GM18505 (cell line): Measurements from ENCODE around the gene CFAP410.

Experiments
- ATAC-seq: cut with Tn5 transposase; IDR thresholded peaks from one replicate; pipeline ENCODE4 v1.9.1; 2021; ENCODE audit not compliant: unreplicated experiment
- POLR2A ChIP-seq: IDR thresholded peaks from 4 replicates; pipeline ENCODE4 v1.6.1; 2011; ENCODE audit warnings: borderline replicate concordance; ENCODE audit not compliant: insufficient read depth, insufficient read length; ENCODE audit errors: extremely low read depth

CFAP410 gene

DNA sequence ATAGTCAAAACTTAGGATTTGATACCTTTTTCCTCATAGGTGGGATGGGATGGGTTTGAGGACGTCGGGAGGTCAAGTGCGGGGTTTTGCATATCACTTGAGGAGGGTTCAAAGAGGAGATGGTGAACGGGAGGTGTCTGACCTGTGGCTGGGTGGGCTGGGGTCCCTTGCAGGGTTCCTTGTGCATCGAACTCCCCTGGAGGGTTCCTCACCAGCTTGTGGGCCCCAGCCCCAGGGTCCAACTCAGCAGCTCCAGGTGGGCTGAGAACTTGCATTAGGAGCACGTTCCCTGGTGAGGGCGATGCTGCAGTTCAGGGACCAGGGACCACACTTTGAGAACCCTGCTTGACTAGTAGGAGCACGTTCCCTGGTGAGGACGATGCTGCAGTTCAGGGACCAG is 37.4 kb upstream of the CFAP410 start:
- TF ChIP-seq POLR2A: no peak
- no peak for ATAC-seq

DNA sequence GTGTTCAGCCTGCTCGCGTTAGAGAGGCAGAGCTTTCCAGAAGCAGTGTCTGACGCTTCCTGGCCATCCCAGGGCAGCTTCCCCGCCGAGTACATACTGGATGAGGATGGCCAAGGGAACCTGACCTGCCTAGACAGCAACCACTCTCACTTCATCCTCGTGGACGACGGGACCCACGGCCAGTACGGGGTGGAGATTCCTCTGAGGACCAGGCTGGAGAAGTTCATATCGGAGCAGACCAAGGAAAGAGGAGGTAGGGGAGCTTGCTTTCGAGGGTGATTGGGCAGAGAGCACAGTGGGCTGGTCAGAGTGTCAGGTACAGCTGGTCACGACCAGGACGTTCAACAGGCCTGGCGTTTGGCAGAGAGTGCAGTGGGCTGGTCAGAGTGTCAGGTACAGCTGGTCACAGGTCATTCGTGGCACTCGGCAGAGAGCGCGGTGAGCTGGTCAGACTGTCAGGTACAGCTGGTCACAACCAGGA is 36.6 kb upstream of the CFAP410 start:
- ATAC-seq: no peak
- TF ChIP-seq POLR2A: no peak

DNA sequence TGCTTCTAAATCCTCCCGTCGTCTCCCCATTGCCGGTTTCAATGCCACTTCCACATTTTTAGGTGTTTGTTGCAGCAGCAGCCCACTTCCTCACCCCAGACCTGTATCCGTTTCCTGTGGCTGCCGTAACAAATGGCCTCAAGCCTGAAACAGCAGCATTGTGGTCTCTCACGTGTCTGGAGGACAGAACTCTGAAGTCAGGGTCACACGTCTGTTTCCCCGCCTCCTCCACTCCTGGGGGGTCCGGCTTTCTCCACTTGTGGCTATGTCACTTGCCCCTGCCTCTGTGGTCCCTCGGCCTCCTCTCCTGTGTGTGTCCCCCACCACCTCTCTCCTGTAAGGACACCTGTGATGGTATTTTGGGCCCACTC is 36.1 kb upstream of the CFAP410 start:
- TF ChIP-seq POLR2A: no peak
- ATAC-seq: no peak

DNA sequence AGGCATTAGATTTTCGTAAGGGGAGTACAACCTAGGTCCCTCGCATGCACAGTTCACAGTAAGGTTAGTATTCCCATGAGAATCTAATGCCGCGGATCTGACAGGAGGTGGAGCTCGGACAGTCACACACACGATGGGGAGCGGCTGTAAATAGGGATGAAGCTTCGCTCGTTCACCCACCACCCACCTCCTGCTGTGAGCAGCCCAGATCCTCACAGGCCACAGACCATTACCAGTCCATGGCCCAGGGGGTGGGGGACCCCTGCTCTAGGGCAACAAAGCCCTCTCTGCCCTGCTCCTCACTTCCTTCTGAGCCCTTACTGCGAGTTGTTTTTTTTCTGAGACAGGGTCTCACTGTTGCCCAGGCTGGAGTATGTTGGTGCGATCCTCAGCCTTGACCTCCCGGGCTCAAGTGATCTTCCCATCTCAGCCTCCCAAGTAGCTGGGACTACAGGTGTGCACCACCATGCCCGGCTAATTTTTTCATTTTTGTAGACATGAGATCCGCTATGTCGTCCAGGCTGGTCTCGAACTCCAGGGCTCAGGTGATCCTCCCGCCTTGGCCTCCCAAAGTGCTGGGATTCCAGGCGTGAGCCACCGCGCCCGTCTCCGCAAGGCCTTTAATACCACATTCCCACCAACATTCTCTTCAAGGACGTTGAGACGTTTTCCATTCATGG is 35.6 kb upstream of the CFAP410 start:
- no peak for TF ChIP-seq POLR2A
- no peak for ATAC-seq

DNA sequence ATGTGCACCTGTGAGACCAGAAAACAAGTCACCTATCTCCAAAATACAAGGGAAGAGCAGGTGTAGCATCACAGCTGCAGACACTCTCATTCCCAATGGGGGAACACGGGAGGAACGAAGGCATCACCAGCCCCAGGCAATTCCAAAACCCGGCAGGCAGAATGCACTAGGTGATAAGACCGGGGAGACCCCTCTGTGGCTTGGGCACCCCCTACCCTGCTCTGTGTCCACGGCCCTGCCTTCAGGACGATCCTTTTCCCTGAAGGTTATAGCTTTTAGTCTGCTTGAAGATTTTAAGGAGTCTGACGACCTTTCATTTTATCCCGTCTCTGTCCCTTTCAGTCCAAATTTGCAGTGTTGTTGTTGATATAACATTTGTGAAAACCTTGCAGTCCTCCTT is 33.4 kb upstream of the CFAP410 start:
- no peak for ATAC-seq
- no peak for TF ChIP-seq POLR2A

DNA sequence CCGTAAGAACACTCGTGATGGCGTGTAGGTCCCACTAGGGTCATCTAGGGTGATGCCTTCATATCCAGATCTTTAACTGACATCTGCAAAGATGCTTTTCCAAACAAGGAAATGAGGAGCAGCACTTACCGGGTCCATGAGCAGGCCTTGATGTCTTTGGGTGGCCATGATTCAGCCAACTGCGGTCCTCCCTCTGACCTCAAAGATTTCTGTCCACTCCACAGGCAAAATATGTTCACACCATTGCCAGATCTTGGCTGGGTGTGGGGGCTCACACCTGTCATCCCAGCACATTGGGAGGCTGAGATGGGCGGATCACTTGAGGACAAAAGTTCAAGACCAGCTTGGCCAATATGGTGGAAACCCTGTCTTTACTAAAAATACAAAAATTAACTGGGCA is 32.4 kb upstream of the CFAP410 start:
- ATAC-seq: no peak
- no peak for TF ChIP-seq POLR2A

DNA sequence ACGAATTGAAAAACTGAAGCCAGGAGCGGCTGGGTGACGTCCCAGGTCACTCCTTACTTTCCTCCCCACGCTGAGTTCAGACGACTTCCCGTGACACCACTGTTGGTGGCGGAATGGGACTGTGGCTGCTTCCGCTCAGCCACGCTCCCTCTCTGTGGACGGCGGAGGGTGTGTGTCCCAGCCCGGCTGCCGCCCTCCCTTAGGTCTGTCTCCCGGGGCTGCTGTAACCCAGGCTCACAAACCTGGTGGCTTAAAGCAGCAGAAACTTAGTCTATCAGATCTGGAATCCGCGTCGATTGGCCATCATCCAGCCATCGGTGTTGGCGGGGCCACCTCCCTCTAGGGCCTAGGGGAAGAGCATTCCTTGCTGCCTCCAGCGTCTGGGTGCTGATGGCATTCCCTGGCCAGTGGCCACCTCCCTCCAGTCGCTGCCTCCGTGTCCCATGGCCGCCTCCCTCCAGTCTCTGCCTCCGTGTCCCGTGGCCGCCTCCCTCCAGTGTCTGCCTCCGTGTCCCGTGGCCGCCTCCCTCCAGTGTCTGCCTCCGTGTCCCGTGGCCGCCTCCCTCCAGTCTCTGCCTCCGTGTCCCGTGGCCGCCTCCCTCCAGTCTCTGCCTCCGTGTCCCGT is 31.7 kb upstream of the CFAP410 start:
- no peak for TF ChIP-seq POLR2A
- no peak for ATAC-seq

DNA sequence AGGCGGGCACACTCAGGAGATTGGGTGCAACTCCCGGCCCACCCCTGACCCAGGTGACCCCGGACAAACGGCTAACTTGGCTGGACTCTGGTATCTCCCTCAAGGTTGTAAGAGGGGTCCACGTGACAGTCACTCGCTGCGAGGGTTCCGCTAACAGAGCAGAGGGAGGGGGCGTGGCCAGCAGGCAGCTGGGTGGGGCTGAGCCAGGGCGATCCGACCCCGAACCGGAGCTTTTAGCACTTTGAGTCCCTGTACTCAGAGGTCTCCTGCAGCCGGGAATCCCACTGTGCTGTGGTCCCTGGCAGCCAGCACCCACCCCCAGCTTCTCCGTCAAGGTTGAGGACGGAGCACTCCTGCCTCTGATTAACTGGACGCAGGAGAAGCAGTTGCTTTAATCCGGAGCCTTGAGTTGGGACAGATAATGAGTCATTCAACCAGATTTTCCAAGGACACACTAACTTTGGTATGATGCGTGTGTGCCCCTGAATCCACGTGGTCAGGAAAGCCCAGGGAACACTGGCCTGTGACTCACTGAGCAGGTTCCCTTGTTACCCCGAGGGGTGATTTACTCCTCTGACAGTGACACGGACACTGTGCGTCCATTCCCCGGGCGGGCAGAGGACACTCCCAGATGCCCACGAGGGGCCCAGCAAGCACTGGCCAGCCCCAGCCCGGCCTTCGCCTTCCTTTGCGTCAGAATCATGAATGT is 31.0 kb upstream of the CFAP410 start:
- no peak for TF ChIP-seq POLR2A
- ATAC-seq: no peak

DNA sequence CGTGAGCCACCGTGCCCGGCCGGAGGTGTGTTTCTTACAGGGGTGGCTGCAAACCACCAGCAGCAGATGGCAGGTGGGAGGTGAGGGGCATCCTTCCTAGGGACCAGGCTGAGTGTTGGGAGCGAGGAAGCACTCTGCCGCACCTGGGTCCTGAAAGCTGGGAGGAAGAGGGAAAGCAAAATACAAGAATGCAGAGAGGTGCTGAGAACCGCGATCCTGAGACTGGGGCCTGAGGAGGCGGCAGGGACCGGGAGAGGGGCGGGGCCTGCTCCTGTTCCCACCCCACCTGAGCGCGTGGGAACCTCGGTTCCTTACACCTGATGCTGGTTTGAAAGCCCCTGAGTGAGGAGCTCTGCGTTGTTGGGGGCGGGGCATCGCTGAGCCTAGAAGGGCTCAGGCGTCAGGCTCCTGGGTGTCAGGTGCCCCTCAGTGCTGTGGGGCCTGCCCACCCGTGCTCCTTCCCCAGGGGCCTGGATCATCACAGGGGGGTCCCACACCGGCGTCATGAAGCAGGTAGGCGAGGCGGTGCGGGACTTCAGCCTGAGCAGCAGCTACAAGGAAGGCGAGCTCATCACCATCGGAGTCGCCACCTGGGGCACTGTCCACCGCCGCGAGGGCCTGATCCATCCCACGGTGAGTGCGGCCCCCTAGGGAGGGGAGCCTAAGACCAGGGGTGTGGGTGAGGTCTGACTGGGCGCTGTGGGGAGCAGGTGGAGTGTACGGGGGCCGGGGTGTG is 29.7 kb upstream of the CFAP410 start:
- TF ChIP-seq POLR2A: no peak
- ATAC-seq: no peak

DNA sequence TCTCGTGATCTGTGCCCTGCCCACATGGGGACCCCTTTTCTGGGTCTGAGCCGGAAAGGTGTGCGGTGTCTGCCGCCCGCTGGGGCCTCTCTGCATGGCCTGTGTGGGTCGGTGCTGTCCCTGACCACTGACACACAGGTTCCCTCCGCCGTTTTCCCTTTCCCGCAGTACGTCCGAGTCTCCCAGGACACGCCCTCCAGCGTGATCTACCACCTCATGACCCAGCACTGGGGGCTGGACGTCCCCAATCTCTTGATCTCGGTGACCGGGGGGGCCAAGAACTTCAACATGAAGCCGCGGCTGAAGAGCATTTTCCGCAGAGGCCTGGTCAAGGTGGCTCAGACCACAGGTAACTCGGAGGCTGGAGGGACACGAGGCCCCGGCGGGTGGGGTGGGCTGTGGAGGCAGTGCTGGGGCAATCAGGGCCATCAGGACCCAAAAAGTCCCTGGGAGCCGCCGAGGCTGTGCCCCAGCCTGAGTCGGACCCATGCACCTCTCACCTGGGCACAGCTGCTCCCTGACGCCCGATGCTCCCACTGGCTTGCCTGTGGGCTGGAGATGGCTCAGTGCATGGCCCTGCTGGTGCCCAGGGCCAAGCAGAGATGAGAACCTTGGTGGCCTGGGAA is 27.5 kb upstream of the CFAP410 start:
- no peak for ATAC-seq
- no peak for TF ChIP-seq POLR2A

DNA sequence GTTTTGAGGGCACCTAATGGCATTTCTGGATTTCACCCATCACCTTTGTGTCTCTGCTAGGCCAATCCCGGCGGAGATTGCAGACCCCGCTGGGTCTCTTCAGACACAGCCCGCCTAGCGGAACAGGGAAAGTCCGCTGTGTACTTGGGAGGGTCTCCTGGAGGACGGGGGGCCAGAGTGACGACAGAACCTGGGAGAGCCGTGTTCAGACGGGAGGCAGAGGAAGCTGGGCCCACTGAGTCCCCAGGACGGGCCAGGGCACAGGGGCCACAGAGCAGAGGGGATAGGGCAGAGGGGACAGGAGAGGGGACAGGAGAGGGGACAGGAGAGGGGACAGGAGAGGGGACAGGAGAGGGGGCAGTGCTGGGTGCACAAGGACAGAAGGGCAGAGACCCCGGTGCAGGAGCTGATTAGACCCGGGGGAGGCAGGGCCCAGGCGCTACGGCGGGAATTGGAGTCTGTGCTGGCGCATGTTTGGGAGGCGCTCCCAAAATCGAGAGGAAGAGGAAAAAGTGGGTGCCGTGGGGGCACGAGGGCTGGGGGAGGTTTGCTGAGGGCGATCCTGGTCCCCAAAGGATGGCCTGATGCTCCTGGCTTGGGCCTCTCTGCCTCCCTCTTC is 26.9 kb upstream of the CFAP410 start:
- TF ChIP-seq POLR2A: no peak
- ATAC-seq: no peak

DNA sequence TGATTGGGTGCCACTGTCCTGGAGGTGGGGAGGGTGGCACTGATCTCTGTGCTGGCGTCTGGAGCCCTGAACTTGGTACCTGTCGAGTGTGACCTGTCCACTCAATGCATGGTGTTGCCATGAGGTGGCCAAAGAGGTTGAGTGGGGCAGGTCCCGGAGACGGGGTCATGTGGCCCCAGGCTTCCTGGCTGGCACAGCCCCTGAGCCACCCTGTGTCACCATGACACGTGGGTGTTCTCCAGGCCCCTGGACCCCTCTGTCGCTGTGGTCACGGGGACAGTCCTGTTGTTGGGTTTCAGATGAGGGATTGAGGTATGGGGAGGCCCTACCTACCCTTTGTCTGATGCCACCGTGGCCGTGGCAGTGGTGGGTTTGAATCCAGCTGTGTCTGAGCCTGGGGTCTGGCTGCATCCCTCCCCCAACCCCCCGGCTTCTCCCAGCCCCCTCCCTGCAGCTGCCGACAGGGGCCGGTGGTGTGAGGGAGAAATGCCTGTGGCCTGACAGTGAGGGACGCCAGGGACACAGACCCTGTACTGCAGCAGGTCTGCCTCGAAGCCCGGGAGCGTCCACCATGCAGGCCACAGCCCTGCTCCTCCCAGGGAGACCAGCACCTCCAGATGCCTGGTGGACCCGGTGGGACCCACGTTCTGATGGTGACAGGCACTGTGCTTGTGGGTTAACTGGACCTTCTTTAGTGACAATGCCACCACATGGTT is 26.2 kb upstream of the CFAP410 start:
- no peak for TF ChIP-seq POLR2A
- ATAC-seq: no peak
